Mesenteric fat pad (tissue), 1 donor: ENCODE data around the gene LCP1. TPM values are rescaled to one million over a fixed set of nuclear protein-coding genes. Genes with fewer than 3 reads are reported as not detected.

ENCODE experiments used
- DNase-seq: peaks from one replicate; pipeline ENCODE4 v3.0.0-alpha.2; 2020; ENCODE audit warnings: low spot score
- total RNA-seq: library from RNA; stranded (reverse); fragmentation: NEBNext Ultra II Directional; extraction: Animal tissue kit (Norgen Biotek cat#: 25700); gene quantifications from one replicate; pipeline ENCODE4 v1.2.1, GENCODE V29; 2021
- donor health status: DM: yes; HTN: yes; CAD: no.

LCP1 gene
- total RNA-seq, 1 donor from 2014 or later = 195 TPM

GRCh38 chr13:46183018-46183946 lies 1.3 kb upstream of the LCP1 start:
- no peak for DNase-seq

GRCh38 chr13:46182491-46182877 lies 507 bp upstream of the LCP1 start:
- no peak for DNase-seq

DNA sequence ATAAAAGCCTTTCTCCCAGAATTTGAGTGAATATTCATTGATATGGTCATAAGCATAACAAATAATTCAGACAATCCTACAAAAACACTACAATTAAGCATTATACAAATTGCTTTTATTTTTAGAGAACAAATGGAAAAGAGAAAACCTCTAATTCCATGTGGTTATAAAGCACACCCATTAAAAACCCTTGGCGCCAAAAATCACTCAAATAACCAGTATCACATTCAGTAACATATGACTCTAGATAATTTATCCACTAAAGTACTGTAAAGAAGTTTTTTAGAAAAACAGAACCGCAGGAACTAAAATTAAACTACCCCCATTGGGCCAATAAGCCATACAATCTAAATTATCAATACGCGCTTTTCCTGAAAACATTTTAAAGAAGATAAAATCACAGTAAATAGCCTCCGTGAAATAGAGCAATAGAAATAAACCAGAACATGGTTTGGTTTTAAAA lies 569 bp downstream of the LCP1 start:
- no peak for DNase-seq

GRCh38 chr13:46179969-46180763 lies 1.8 kb downstream of the LCP1 start:
- DNase-seq = no peak

DNA sequence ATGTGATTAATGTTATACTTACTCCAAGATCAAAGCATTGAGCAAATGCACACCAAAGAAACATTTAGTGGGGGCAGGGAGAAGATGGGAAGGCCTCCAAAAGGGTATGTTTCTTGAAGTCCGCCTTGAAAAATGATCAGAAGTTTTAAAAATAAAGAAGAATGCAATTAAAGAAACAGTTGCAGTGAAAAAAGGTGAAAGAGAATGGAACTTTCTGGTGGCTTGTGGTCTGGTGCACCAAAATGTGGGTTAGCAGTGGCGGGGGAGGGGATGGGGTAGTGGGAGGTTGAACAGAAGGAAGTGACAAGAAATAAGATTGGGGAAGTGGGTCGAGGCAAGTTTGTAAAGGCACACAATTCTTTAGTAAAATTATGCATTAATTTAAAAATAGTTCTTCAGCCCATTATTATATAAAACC lies 2.5 kb downstream of the LCP1 start:
- no peak for DNase-seq

DNA sequence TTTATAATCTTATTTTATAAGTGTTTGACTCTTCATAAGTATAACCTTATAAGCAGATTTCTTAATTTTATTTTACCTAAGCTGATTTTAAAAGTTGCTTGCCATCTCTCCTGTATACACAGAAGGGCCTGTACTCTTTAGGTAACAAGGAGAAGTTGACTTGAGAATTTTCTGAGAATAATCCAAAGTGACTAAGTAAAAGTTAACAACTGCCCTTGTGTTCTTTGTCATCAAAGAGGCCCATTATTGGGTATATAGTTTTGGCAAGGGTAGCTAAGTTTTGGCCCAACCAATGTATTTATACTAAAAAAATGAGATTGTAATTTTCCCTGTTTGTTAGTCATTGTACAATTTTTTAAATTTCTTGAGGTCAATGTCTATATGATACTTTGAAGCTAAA lies 3.2 kb downstream of the LCP1 start:
- no peak for DNase-seq

DNA sequence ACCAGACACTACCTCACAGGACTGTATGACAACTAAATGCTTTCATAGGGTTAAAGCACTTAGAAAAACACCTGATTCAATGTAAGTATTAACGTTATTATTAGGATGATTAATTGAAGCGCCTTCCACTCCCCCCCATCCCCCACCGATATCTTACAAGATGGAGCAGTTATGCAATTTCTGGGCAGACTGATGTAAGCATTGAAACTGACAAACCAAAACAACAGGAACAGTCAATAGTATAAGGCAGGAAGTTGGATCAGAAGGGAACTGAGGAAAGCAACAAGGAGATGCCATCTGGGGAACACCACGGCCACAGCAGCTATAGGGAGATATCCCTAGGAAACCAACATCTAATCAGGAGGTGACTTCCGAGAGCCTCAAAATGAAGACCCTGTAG lies 3.8 kb downstream of the LCP1 start:
- DNase-seq = no peak

DNA sequence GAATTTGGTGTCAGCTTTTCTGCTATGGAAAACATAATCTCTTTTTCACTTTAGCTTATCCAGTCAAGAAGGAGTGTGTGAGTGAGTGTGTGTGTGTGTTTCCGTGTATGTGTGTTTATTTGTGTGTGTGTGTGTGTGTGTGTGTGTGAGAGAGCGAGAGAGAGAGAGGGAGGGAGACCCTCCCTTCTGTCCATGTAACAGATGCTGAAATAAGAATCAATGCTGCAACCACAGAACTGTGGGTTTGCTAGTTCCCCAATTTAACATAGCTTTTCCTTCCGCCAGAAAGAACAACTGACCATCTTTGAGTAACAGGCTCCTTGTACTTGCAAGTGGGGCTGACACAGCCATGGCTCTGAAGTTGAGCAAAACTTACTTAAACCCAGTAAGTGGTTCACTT lies 5.2 kb downstream of the LCP1 start:
- no peak for DNase-seq

GRCh38 chr13:46173656-46174055 lies 8.3 kb downstream of the LCP1 start:
- no peak for DNase-seq

GRCh38 chr13:46172531-46172991 lies 9.4 kb downstream of the LCP1 start:
- no peak for DNase-seq

DNA sequence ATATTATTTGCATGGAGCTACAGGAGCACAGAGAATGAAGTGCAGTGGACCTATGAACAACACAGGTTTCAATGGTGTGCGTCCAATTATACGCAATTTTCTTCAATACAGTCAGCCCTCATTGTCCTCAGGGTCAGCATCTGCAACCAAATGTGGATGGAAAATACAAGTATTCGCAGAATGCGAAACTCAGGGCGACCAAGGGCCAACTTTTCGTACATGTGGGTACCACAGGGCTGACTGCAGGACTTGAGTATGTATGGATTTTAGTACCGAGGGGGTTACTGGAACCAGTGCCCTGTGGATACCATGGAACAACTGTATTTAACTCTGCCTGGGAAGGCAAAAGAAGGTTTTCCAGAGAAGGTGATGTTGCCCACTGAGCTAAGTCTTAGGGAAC lies 10.2 kb downstream of the LCP1 start:
- no peak for DNase-seq

GRCh38 chr13:46171217-46171616 lies 10.8 kb downstream of the LCP1 start:
- no peak for DNase-seq

- DNase-seq = no peak
Measured at GRCh38 chr13:46170687-46171086, 11.3 kb downstream of the LCP1 start.

- no peak for DNase-seq
Measured at GRCh38 chr13:46170268-46170667, 11.7 kb downstream of the LCP1 start.

DNA sequence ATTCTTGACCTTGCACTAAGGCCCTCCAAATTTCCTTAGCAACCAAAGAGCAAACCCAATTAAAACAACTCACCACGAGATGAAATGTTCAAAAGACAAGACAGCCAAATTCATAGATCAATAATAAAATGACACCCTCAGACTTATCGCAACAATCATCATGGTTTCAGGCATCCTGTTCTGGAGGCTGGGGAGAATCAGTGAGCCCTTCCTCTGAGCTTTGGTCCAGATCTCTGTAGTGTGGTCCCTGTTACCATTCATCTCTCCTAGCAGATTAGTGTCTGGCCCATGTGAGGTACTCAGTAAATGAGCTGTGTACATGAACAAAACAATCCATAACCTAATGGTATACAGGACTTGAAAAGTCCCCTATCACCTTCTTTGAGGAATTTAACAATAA lies 12.2 kb downstream of the LCP1 start:
- DNase-seq = no peak

DNA sequence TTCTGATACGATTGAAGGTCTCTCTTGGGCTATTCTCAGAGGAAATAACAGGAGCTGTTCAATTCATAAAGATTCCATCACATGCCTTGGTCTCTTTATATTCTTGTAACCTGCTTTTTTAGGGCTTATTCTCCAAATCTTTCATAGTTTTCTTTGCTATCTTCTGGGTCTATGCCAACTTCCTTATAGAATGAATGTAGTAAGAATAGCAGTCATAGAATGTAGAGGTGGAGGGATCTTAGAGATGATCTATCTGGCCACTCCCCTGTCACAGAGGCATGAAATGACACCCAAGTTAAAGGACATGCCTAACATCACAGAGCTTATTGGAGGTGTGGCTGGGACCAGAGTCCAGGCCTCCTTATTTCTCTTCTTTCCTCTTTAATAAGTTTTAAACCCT lies 13.2 kb downstream of the LCP1 start:
- no peak for DNase-seq

DNA sequence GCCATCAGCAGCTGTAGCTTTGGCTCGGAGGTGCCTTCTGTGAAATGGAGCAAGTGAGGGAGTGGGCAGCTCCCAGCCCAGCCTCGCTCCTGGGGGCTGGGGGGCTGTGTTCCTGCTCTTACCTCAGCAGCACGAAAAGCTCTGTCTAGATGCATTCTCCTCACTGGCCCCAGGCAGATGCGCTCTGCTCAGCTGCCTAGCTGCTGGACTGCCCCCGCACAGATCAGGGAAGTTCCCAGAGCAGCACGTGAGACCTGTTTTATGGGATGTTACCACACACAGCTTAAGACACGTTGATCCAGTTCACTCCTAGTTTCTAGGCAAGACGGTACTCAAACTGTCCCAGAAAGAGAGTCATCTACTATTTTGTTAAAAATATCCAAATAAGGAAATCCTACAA lies 13.6 kb downstream of the LCP1 start:
- DNase-seq = no peak

GRCh38 chr13:46166947-46167610 lies 14.9 kb downstream of the LCP1 start:
- DNase-seq = no peak

GRCh38 chr13:46166224-46166584 lies 15.8 kb downstream of the LCP1 start:
- DNase-seq = no peak

DNA sequence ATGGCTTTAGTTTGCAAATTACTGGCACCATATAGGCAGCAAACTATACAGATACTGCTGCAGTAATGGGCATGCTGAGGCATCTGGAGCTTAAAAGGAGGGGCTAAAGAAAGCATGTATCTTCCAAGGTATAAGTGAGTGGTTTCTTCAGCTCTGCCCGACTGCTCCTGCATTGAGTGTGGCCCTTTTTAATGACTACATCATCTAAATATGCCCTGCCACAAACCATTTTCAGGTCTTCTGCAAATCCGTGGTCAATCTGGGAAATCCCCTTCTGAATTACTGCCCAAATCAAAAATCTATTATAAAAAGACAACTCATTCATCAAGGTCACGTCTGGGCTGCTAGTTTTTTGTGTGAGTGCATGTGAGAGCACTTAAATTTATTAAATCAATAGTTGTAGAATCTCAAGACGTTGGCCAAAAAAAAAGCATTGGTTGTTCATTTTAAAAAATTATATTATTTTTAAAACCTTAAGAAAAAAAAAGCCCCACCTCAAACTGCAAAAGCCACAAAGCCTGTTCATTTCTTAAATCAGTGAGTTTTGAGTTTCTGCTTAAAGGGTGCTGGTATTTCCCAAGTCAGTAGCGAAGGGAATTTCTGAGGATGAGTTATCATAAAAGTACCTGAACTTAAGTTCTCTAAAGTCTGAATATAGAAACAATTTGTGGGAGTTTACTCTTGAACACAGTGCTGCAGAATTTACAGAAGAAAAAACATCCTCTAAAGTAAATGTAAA lies 16.3 kb downstream of the LCP1 start:
- no peak for DNase-seq

DNA sequence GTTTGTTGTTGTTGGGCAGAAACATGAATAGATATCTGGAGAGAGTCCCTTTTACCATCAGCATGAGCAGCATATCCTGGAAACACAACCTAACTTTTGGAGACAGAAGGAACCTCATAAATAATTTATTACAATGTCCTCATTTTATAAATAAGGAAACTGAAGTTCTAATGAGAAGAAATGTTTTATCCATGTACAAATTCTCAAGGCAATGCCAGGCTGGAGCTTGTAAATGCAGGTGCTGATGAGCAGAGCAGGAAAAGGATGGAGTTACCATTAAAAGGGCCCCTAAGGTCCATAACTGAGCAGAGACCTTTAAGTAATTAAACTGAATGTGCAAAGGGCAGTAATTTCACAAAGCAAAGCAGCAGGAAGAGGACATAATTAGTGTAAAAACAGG lies 17.3 kb downstream of the LCP1 start:
- DNase-seq = no peak
